ENCODE data around the gene ZNF577.

Gene ZNF577

DNA sequence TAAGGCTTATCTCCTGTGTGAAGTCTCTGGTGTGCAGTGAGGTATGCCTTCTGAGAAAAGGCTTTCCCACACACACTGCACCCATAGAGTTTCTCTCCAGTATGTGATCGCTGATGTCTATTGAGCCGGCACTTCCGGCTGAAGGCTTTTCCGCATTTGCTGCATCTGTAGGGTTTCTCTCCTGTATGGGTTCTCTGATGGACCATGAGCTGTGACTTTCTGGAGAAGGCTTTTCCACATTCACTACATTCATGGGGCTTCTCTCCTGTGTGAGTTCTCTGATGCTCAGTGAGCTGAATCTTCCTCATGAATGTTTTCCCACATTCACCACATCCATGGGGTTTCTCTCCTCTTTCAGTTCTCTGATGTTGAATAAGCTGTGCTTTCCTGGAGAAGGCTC lies 14.7 kb downstream of the ZNF577 start:
- DNase-seq (ENCODE audit: low spot score), result no peak

- no peak for DNase-seq (ENCODE audit: low spot score)
Measured at GRCh38 chr19:51861870-51862622, 25.7 kb downstream of the ZNF577 start.

- DNase-seq (ENCODE audit: low spot score), result no peak
Measured at GRCh38 chr19:51837145-51837544, 50.6 kb downstream of the ZNF577 start.

- no peak for DNase-seq (ENCODE audit: low spot score)
Measured at GRCh38 chr19:51830274-51830673, 57.5 kb downstream of the ZNF577 start.

GRCh38 chr19:51824281-51825005 lies 63.3 kb downstream of the ZNF577 start:
- DNase-seq (ENCODE audit: low spot score), result no peak

- no peak for DNase-seq (ENCODE audit: low spot score)
Measured at GRCh38 chr19:51822946-51823345, 64.8 kb downstream of the ZNF577 start.

DNA sequence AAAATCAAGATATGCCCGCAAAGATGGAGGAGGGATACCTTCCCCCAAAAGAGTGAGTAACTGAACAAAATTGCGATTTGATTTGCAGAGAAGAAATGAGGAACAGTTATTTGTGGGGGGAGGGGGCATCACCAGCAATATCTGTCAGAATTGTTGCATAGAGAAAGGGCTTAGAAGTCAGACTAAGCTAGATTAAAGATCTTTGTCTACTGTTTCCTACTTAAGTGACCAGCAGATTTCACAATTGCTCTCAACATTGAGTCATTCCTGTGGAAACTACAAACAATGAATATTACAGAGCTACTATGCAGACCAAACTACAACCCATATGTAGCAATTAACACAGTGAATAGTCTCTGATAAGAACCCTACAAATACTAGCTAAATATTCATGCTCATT lies 65.4 kb downstream of the ZNF577 start:
- DNase-seq (ENCODE audit: low spot score), result no peak

DNA sequence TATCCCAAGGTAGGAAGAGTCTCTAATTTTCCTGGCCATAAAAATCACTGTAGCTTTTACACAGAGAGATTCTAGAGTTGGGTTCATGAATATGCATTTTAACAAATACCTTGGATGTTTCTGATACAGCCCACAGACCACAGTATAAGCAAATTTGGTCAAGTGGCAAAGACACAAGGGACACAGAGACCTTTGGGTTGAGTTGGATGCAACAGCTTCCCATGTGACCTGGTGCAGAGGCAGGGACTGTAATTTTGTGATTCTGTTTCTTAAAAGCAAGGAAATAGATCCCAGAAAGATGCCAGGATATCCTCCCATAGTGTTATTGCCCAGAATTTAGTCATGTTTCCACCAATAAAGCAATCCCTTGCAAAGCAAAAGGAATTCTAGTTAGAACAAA lies 65.8 kb downstream of the ZNF577 start:
- DNase-seq (ENCODE audit: low spot score), result no peak

GRCh38 chr19:51821456-51821855 lies 66.3 kb downstream of the ZNF577 start:
- DNase-seq (ENCODE audit: low spot score), result no peak

All from SK-N-DZ (cell line).